ENCODE measurements around the gene PKD1L1. TPM values are rescaled to one million over a fixed set of nuclear protein-coding genes. Genes with fewer than 3 reads are reported as not detected.

PKD1L1 gene
- total RNA-seq, 1 experiment from 2014 or later = 0.07 TPM

GRCh38 chr7:47739301-47739875 is 208.9 kb downstream of the PKD1L1 start (continued):
- no peak for TF ChIP-seq PRRX2 (CRISPR knock-in tag; IDR thresholded peaks at IDR 0.05)
- TF ChIP-seq ZNF423 (CRISPR knock-in tag; IDR thresholded peaks at IDR 0.05) = no peak
- TF ChIP-seq ZNF219 (CRISPR knock-in tag; IDR thresholded peaks at IDR 0.05; ENCODE audit: borderline replicate concordance) = no peak

- Mint-ChIP-seq H3K36me3 (no peaks in the 10 kb centered on the region), H3K27me3 (ENCODE audit: low read depth) (no peaks in the 10 kb centered on the region; the same call in 1 of the 2 replicates), H3K4me3 (no peak overlapping the region), H3K27ac (no peak overlapping the region), H3K4me1 (peaks cover 21% of the 10 kb centered on the region), H3K9me3 (0 out of 2 replicates have a peak, but pooled peaks cover 3% of the 10 kb centered on the region)
- DNase-seq (ENCODE audit: low spot score) (no peak), ATAC-seq (no peak; the same call in 1 of the 2 replicates)
- TF ChIP-seq OVOL2 (CRISPR knock-in tag; IDR thresholded peaks at IDR 0.05; ENCODE audit: borderline replicate concordance) (no peak), FOXP1 (CRISPR knock-in tag; IDR thresholded peaks at IDR 0.05; ENCODE audit: borderline replicate concordance) (no peak), RORB (CRISPR knock-in tag; IDR thresholded peaks at IDR 0.05) (no peak), JAZF1 (CRISPR knock-in tag; IDR thresholded peaks at IDR 0.05) (no peak), FOXK1 (CRISPR knock-in tag; IDR thresholded peaks at IDR 0.05) (no peak), FOXJ3 (CRISPR knock-in tag; IDR thresholded peaks at IDR 0.05; ENCODE audit: borderline replicate concordance) (no peak), ZNF396 (CRISPR knock-in tag; IDR thresholded peaks at IDR 0.05; ENCODE audit: borderline replicate concordance) (no peak), NFE2L1 (CRISPR knock-in tag; IDR thresholded peaks at IDR 0.05) (no peak), ZNF671 (CRISPR knock-in tag; IDR thresholded peaks at IDR 0.05) (no peak), ZNF512 (CRISPR knock-in tag; IDR thresholded peaks at IDR 0.05; ENCODE audit: borderline replicate concordance) (no peak), SOX15 (CRISPR knock-in tag; IDR thresholded peaks at IDR 0.05) (no peak), GABPB1 (CRISPR knock-in tag; IDR thresholded peaks at IDR 0.05) (no peak)
- POLR2A ChIA-PET = no interaction called here
- CTCF ChIA-PET = no interaction called here
Measured at GRCh38 chr7:47738563-47739166, 209.6 kb downstream of the PKD1L1 start.

GRCh38 chr7:47737601-47738000 is 210.7 kb downstream of the PKD1L1 start:
- ATAC-seq (no peak), DNase-seq (ENCODE audit: low spot score) (no peak)
- H3K27me3 Mint-ChIP-seq (ENCODE audit: low read depth) = no peaks in the 10 kb centered on the region; the same call in 1 of the 2 replicates
- CTCF ChIA-PET = interaction anchor here (1.1 kb wide), 1 partner anchor 472 kb away, joined by 4 read pairs; no protein-coding TSS in a partner anchor
- no peaks in the 10 kb centered on the region for H3K36me3 Mint-ChIP-seq
- 0 out of 2 replicates have a peak, but pooled peaks cover 3% of the 10 kb centered on the region for H3K9me3 Mint-ChIP-seq
- H3K4me1 Mint-ChIP-seq = peaks cover 21% of the 10 kb centered on the region
- TF ChIP-seq ETV6 (CRISPR knock-in tag; IDR thresholded peaks at IDR 0.05) = no peak
- TF ChIP-seq GTF2I (CRISPR knock-in tag; conservative IDR thresholded peaks at IDR 0.05) = no peak
- TF ChIP-seq FOXK1 (CRISPR knock-in tag; IDR thresholded peaks at IDR 0.05) = no peak
- no peak for TF ChIP-seq MYBL2 (CRISPR knock-in tag; IDR thresholded peaks at IDR 0.05)
- no peak for TF ChIP-seq ZNF512 (CRISPR knock-in tag; IDR thresholded peaks at IDR 0.05; ENCODE audit: borderline replicate concordance)
- no peak for TF ChIP-seq GABPB1 (CRISPR knock-in tag; IDR thresholded peaks at IDR 0.05)
- no peak for TF ChIP-seq ZSCAN18 (CRISPR knock-in tag; IDR thresholded peaks at IDR 0.05)
- no peak for TF ChIP-seq TP53 (CRISPR knock-in tag; IDR thresholded peaks at IDR 0.05)
- no peak for TF ChIP-seq ATF2 (CRISPR knock-in tag; IDR thresholded peaks at IDR 0.05; ENCODE audit: borderline replicate concordance, low read depth)
- TF ChIP-seq STAT6 (CRISPR knock-in tag; conservative IDR thresholded peaks at IDR 0.05; ENCODE audit: low read depth) = no peak
- H3K4me3 Mint-ChIP-seq = no peak overlapping the region
- POLR2A ChIA-PET = no interaction called here
- H3K27ac Mint-ChIP-seq = no peak overlapping the region
